ENCODE measurements around the gene SYNDIG1L.

Gene SYNDIG1L

GRCh38 chr14:74437496-74438053, 11.6 kb upstream of the SYNDIG1L start:
- no peak overlapping the region for H3K4me3 ChIP-seq (ENCODE audit: low read depth, low read length)
- no peak for TF ChIP-seq CTCF (IDR thresholded peaks at IDR 0.05; ENCODE audit: low read depth, low read length, missing control alignments)
- DNase-seq (ENCODE audit: low read depth) = no peak
- in situ Hi-C loops (cut with HindIII; ENCODE audit: low sequenced_read_pairs) = no loop called here

GRCh38 chr14:74434294-74434693, 8.3 kb upstream of the SYNDIG1L start:
- in situ Hi-C loops (cut with HindIII; ENCODE audit: low sequenced_read_pairs) = no loop called here
- no peak for TF ChIP-seq CTCF (IDR thresholded peaks at IDR 0.05; ENCODE audit: low read depth, low read length, missing control alignments)
- no peak for DNase-seq (ENCODE audit: low read depth)
- no peak overlapping the region for H3K4me3 ChIP-seq (ENCODE audit: low read depth, low read length)

GRCh38 chr14:74429991-74430390, 4.0 kb upstream of the SYNDIG1L start:
- H3K4me3 ChIP-seq (ENCODE audit: low read depth, low read length) = no peak overlapping the region
- in situ Hi-C loops (cut with HindIII; ENCODE audit: low sequenced_read_pairs) = no loop called here
- no peak for DNase-seq (ENCODE audit: low read depth)
- no peak for TF ChIP-seq CTCF (IDR thresholded peaks at IDR 0.05; ENCODE audit: low read depth, low read length, missing control alignments)

GRCh38 chr14:74429221-74429691, 3.2 kb upstream of the SYNDIG1L start:
- no peak overlapping the region for H3K4me3 ChIP-seq (ENCODE audit: low read depth, low read length)
- no peak for TF ChIP-seq CTCF (IDR thresholded peaks at IDR 0.05; ENCODE audit: low read depth, low read length, missing control alignments)
- in situ Hi-C loops (cut with HindIII; ENCODE audit: low sequenced_read_pairs) = no loop called here
- no peak for DNase-seq (ENCODE audit: low read depth)

GRCh38 chr14:74427651-74428050, 1.6 kb upstream of the SYNDIG1L start:
- DNase-seq (ENCODE audit: low read depth) = no peak
- no peak for TF ChIP-seq CTCF (IDR thresholded peaks at IDR 0.05; ENCODE audit: low read depth, low read length, missing control alignments)
- in situ Hi-C loops (cut with HindIII; ENCODE audit: low sequenced_read_pairs) = no loop called here
- no peak overlapping the region for H3K4me3 ChIP-seq (ENCODE audit: low read depth, low read length)

GRCh38 chr14:74425525-74426201, 347 bp downstream of the SYNDIG1L start:
- DNase-seq (ENCODE audit: low read depth) = no peak
- no peak for TF ChIP-seq CTCF (IDR thresholded peaks at IDR 0.05; ENCODE audit: low read depth, low read length, missing control alignments)
- no peak overlapping the region for H3K4me3 ChIP-seq (ENCODE audit: low read depth, low read length)
- in situ Hi-C loops (cut with HindIII; ENCODE audit: low sequenced_read_pairs) = no loop called here
